HL-60 (cell line): ENCODE measurements around the gene ARMC10.
A peak's percentile ranks its signal among the peaks of the same experiment; 100 is the strongest.

Experiments used
- DNase-seq, 2 experiments: peaks; one replicate each; pipeline ENCODE4 v3.0.0-alpha.2; 2010 to 2020; ENCODE audit warnings: low read depth in 1 of 2, low spot score in 1 of 2
- H3K27ac ChIP-seq: fragments of 250-450 bp; sonication (Bioruptor Pico); replicated peaks from 2 replicates; pipeline ENCODE4 v1.5.1; 2020; ENCODE audit warnings: mild to moderate bottlenecking, moderate library complexity
- H3K27me3 ChIP-seq: fragments of 250-450 bp; sonication (Bioruptor Pico); 2 replicates; pipeline ENCODE4 v1.5.1; 2021; ENCODE audit warnings: mild to moderate bottlenecking, moderate library complexity; ENCODE audit not compliant: insufficient read depth, poor library complexity, severe bottlenecking
- H3K4me3 ChIP-seq: replicated peaks from 2 replicates; pipeline ENCODE4 v1.5.1; 2011; ENCODE audit warnings: mild to moderate bottlenecking, control low read depth, low read length; ENCODE audit not compliant: insufficient read depth
- CTCF ChIP-seq: IDR thresholded peaks from one replicate; pipeline ENCODE4 v1.5.1; 2011; ENCODE audit warnings: low read length, control low read depth, inconsistent platforms; ENCODE audit not compliant: insufficient read depth
- GABPA ChIP-seq: IDR thresholded peaks from 2 replicates; pipeline ENCODE4 v1.6.1; 2012; ENCODE audit warnings: low read depth
- POLR2AphosphoS5 ChIP-seq: IDR thresholded peaks from 2 replicates; pipeline ENCODE4 v1.6.1; 2012; ENCODE audit warnings: low read depth
- SPI1 ChIP-seq: IDR thresholded peaks from 2 replicates; pipeline ENCODE4 v1.6.1; 2012; ENCODE audit warnings: low read depth, mild to moderate bottlenecking, borderline replicate concordance
- long read RNA-seq: library from polyadenylated mRNA; unstranded; transcript quantifications from one replicate; pipeline ENCODE4 v2.0.0, GENCODE V29; 2020
- TF ChIP-seq, protein P1 (sequence below): IDR thresholded peaks from 2 replicates; pipeline ENCODE4 v1.6.1; 2012; ENCODE audit warnings: low read depth; ENCODE audit not compliant: insufficient replicate concordance

ARMC10 gene
- long read RNA-seq, transcript ARMC10-208 (6 exons, 2,524 nt): major isoform, 8 of 13 reads
- long read RNA-seq, partial matches to known transcripts: 0 of 13 reads
- long read RNA-seq, other reads (novel, unspliced or antisense): 2 of 13 reads

- H3K4me3 ChIP-seq: peak within 1 kb of the TSS; percentile 79
- H3K27ac ChIP-seq: peak within 1 kb of the TSS; percentile 76
- H3K27me3 ChIP-seq: no peaks in the 10 kb centered on the region
- TF ChIP-seq SPI1: no peak
- peak; percentile 11 for TF ChIP-seq CTCF
- TF ChIP-seq POLR2AphosphoS5: peak; percentile 85
- TF ChIP-seq GABPA: peak; percentile 47; the same call in 1 of the 2 replicates
- TF ChIP-seq, protein P1, sequence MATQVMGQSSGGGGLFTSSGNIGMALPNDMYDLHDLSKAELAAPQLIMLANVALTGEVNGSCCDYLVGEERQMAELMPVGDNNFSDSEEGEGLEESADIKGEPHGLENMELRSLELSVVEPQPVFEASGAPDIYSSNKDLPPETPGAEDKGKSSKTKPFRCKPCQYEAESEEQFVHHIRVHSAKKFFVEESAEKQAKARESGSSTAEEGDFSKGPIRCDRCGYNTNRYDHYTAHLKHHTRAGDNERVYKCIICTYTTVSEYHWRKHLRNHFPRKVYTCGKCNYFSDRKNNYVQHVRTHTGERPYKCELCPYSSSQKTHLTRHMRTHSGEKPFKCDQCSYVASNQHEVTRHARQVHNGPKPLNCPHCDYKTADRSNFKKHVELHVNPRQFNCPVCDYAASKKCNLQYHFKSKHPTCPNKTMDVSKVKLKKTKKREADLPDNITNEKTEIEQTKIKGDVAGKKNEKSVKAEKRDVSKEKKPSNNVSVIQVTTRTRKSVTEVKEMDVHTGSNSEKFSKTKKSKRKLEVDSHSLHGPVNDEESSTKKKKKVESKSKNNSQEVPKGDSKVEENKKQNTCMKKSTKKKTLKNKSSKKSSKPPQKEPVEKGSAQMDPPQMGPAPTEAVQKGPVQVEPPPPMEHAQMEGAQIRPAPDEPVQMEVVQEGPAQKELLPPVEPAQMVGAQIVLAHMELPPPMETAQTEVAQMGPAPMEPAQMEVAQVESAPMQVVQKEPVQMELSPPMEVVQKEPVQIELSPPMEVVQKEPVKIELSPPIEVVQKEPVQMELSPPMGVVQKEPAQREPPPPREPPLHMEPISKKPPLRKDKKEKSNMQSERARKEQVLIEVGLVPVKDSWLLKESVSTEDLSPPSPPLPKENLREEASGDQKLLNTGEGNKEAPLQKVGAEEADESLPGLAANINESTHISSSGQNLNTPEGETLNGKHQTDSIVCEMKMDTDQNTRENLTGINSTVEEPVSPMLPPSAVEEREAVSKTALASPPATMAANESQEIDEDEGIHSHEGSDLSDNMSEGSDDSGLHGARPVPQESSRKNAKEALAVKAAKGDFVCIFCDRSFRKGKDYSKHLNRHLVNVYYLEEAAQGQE: no peak
- DNase-seq: peak; percentile 87 to 93
Measured at GRCh38 chr7:103074519-103075336, at the start of gene ARMC10, which contains the start of gene FBXL13. ARMC10 (plus strand) TSS chr7:103075140; CDS start chr7:103075273, 133 bp downstream. FBXL13 (minus strand) TSS chr7:103074796.

DNA sequence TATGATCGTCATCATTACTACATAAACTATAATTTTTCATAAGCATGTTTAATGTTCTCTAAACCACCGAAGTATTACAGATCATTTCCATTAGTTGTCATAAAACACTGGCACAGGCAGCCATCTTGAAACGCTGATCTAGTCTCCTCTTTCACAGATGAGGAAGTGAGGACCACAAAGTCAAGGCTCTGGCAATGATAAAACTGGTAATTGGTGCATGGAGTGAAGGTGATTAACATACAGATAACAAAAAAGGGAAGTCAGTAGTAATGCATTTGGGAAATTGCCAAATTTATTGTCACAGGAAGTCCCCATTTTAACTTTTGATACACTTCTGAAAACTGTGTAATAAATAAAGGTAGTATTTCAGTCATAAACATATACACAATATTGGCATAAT is 49.6 kb upstream of the ARMC10 start:
- no peak for TF ChIP-seq CTCF
- TF ChIP-seq, protein P1: no peak
- TF ChIP-seq GABPA: no peak
- peak; percentile 98 for TF ChIP-seq SPI1
- no peak for TF ChIP-seq POLR2AphosphoS5
- Histone ChIP-seq H3K4me3 (no peak overlapping the region), H3K27ac (no peak overlapping the region), H3K27me3 (no peaks in the 10 kb centered on the region)
- DNase-seq: peak; percentile 28 to 67

DNA sequence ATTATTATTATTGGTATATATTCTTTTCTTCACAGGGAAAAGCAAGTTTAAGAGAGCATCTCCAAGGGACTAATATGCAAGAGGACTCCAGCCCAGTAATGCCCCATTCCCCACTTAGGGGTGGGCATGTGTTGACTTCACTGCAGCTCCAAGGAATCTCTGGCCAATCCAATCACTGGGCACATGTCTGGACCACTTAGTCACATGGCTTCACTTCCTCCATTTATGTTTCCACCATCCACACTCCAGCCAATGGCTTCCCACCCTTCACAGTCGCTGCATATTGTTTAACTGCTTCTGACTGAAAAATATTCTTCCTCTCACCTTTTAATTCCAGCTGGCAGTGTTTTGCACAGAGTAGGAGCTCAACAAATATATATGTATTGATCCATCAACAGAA is 43.9 kb upstream of the ARMC10 start:
- no peak for DNase-seq
- H3K4me3 ChIP-seq: no peak overlapping the region
- H3K27me3 ChIP-seq: no peaks in the 10 kb centered on the region
- TF ChIP-seq POLR2AphosphoS5 (no peak), SPI1 (no peak), GABPA (no peak), CTCF (no peak)
- TF ChIP-seq, protein P1: no peak
- H3K27ac ChIP-seq: no peak overlapping the region
